Kidney epithelial cell (primary cell): Measurements from ENCODE around the gene ARHGDIA. TPM values are rescaled to one million over a fixed set of nuclear protein-coding genes. Genes with fewer than 3 reads are reported as not detected.
"Not testable (repeated sequence)": the region's sequence is repeated elsewhere in the genome, so short reads cannot be mapped to it uniquely, and the experiment has no call there.

ENCODE experiments used
- DNase-seq: peaks from one replicate; pipeline ENCODE4 v3.0.0-alpha.2; 2010; ENCODE audit warnings: low read depth
- H3K27me3 ChIP-seq: 2 replicates; pipeline ENCODE4 v1.6.0; 2011; ENCODE audit warnings: low read length; ENCODE audit not compliant: control insufficient read depth, insufficient read depth
- H3K36me3 ChIP-seq: 2 replicates; pipeline ENCODE4 v1.5.1; 2011; ENCODE audit warnings: low read length; ENCODE audit not compliant: control insufficient read depth, insufficient read depth
- H3K4me3 ChIP-seq: 2 replicates; pipeline ENCODE4 v1.5.1; 2011; ENCODE audit warnings: low read depth, mild to moderate bottlenecking, control low read depth, low read length
- CTCF ChIP-seq: IDR thresholded peaks from 2 replicates; pipeline ENCODE4 v1.5.1; 2011; ENCODE audit warnings: mild to moderate bottlenecking, moderate library complexity, low read length, control low read depth, inconsistent platforms; ENCODE audit not compliant: insufficient read depth, poor library complexity, severe bottlenecking
- total RNA-seq: library from RNA; depleted of rRNA; stranded (reverse); fragments of >200 nt; gene quantifications from 2 replicates; pipeline ENCODE4 v1.2.3, GENCODE V29; 2015

ARHGDIA gene
- total RNA-seq, 1 donor from 2014 or later = 243 TPM

GRCh38 chr17:81843713-81844326, 27.3 kb downstream of the ARHGDIA start:
- no peak for TF ChIP-seq CTCF
- no peak for DNase-seq
- Histone ChIP-seq H3K4me3 (no peak overlapping the region), H3K36me3 (no peaks in the 10 kb centered on the region), H3K27me3 (peaks cover 2% of the 10 kb centered on the region)

- Histone ChIP-seq H3K27me3 (peaks cover 2% of the 10 kb centered on the region), H3K4me3 (no peak overlapping the region), H3K36me3 (no peaks in the 10 kb centered on the region)
- TF ChIP-seq CTCF = no peak
- no peak for DNase-seq
Observed at GRCh38 chr17:81842725-81843504, 28.2 kb downstream of the ARHGDIA start.

- no peak for TF ChIP-seq CTCF
- Histone ChIP-seq H3K27me3 (peaks cover 2% of the 10 kb centered on the region), H3K36me3 (no peaks in the 10 kb centered on the region)
Observed at GRCh38 chr17:81842378-81842724, 28.8 kb downstream of the ARHGDIA start.

GRCh38 chr17:81841866-81842265, 29.3 kb downstream of the ARHGDIA start:
- no peak for DNase-seq
- peaks cover 2% of the 10 kb centered on the region for H3K27me3 ChIP-seq
- H3K4me3 ChIP-seq = no peak overlapping the region
- no peaks in the 10 kb centered on the region for H3K36me3 ChIP-seq
- no peak for TF ChIP-seq CTCF

More at GRCh38 chr17:81842378-81842724, 28.8 kb downstream of the ARHGDIA start:
- H3K4me3 ChIP-seq = no peak overlapping the region
- no peak for DNase-seq

- H3K4me3 ChIP-seq = no peak overlapping the region
- peaks cover 2% of the 10 kb centered on the region for H3K27me3 ChIP-seq
- no peak for DNase-seq
- H3K36me3 ChIP-seq = no peaks in the 10 kb centered on the region
- TF ChIP-seq CTCF = no peak
Observed at GRCh38 chr17:81840826-81841778, 30.0 kb downstream of the ARHGDIA start.

GRCh38 chr17:81840059-81840458, 31.1 kb downstream of the ARHGDIA start:
- not testable (repeated sequence) for H3K4me3 ChIP-seq, DNase-seq, H3K27me3 ChIP-seq, H3K36me3 ChIP-seq
